ENCODE data around the gene UGT3A1. TPM values are rescaled to one million over a fixed set of nuclear protein-coding genes. Genes with fewer than 3 reads are reported as not detected.

Gene UGT3A1
- total RNA-seq, 3 donors from 2014 or later, result not detected

DNA sequence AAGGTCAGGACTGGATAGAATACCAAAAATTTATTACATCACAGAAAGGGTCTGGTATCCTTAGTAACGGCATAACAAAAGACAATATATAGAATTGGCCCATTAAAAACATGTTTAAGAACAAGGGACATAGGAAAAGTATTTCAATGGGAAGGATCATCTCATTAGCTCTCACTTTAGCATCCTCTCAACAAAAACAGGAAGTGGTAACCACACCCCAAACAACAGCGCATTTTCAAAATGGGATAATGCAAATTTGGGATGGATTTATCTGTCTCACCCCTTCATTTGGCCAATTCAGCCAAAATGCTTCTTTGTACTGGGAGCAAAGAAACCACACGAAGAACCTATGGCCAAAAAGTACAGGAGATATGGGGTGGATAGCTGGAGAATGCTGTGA, 9.8 kb upstream of the UGT3A1 start:
- TF ChIP-seq, protein P1, sequence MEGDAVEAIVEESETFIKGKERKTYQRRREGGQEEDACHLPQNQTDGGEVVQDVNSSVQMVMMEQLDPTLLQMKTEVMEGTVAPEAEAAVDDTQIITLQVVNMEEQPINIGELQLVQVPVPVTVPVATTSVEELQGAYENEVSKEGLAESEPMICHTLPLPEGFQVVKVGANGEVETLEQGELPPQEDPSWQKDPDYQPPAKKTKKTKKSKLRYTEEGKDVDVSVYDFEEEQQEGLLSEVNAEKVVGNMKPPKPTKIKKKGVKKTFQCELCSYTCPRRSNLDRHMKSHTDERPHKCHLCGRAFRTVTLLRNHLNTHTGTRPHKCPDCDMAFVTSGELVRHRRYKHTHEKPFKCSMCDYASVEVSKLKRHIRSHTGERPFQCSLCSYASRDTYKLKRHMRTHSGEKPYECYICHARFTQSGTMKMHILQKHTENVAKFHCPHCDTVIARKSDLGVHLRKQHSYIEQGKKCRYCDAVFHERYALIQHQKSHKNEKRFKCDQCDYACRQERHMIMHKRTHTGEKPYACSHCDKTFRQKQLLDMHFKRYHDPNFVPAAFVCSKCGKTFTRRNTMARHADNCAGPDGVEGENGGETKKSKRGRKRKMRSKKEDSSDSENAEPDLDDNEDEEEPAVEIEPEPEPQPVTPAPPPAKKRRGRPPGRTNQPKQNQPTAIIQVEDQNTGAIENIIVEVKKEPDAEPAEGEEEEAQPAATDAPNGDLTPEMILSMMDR (IDR thresholded peaks at IDR 0.05), result no peak
- no peak overlapping the region for H3K4me3 ChIP-seq
- no peak for DNase-seq
- H3K36me3 ChIP-seq (ENCODE audit: low read depth), result no peaks in the 10 kb centered on the region
- H3K9me3 ChIP-seq, result no peaks in the 10 kb centered on the region
- intact Hi-C loops (cut with DNase I, micrococcal nuclease), result no loop called here
- no peaks in the 10 kb centered on the region for H3K4me1 ChIP-seq (ENCODE audit: low read depth)
- ATAC-seq, result no peak

DNA sequence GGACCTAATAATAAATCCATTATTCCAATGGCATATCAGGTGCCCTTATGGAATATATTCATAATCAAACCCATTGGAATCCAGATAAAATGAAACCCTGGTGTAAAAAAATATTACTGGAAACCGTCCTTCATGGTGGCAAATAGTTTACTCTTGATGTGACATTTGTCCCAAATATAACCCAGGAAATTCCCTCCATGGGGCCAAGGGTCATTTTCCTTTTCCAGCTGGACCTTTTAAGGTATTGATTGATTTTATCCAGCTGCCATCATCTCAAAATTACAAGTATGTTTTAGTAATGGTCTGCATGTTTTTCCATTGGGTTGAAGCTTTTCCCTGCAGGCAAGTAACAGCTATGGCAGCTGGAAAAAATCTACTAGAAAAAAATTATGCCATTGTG, 8.4 kb upstream of the UGT3A1 start:
- TF ChIP-seq, protein P1 (IDR thresholded peaks at IDR 0.05), result no peak
- no peak for ATAC-seq
- Histone ChIP-seq H3K4me1 (ENCODE audit: low read depth) (no peaks in the 10 kb centered on the region), H3K36me3 (ENCODE audit: low read depth) (no peaks in the 10 kb centered on the region), H3K4me3 (no peak overlapping the region), H3K9me3 (no peaks in the 10 kb centered on the region)
- DNase-seq, result no peak
- intact Hi-C loops (cut with DNase I, micrococcal nuclease), result no loop called here

DNA sequence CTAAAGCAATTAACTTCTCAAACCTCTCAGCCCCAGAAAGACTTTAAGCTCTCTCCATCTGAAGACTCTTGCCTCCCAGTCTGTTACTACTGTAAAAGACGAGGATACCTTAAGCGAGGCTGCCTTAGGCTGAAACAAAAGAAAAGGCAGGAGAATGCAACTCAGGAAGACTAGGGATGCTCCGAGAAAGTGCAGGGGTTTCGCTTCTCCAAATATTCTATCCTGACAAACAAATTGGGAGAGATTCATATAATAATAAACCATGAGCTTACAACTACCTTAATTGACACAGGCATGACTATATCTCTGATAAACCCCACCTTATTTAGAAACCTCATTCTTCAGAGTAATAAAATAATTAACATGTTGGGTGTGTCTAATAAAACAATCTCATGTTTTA, 4.9 kb upstream of the UGT3A1 start:
- ATAC-seq (no peak), DNase-seq (no peak)
- Histone ChIP-seq H3K4me1 (ENCODE audit: low read depth) (no peaks in the 10 kb centered on the region), H3K9me3 (no peaks in the 10 kb centered on the region), H3K4me3 (no peak overlapping the region), H3K36me3 (ENCODE audit: low read depth) (no peaks in the 10 kb centered on the region)
- TF ChIP-seq, protein P1 (IDR thresholded peaks at IDR 0.05), result no peak
- intact Hi-C loops (cut with DNase I, micrococcal nuclease), result no loop called here

DNA sequence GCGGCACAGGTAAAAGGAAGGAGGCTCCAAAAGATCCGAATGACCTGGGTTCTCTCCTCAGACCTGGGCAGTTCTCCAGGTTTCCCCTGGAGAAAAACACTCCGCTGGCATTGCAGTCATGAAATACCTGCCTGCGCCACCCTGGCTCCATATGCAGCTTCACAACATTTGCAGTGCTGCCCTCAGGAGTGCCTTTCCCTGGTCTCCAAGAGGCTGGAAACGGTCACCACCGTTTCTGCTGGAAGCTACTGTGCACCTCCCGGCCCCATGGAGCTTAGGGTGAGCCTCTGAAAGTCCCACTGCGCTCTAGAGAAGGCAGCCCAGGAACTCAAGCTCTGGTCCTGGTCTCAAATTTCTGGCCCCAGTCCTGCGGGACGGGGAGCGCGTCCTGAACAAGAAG, 670 bp downstream of the UGT3A1 start:
- intact Hi-C loops (cut with DNase I, micrococcal nuclease), result no loop called here
- H3K4me3 ChIP-seq, result no peak overlapping the region
- no peaks in the 10 kb centered on the region for H3K36me3 ChIP-seq (ENCODE audit: low read depth)

DNA sequence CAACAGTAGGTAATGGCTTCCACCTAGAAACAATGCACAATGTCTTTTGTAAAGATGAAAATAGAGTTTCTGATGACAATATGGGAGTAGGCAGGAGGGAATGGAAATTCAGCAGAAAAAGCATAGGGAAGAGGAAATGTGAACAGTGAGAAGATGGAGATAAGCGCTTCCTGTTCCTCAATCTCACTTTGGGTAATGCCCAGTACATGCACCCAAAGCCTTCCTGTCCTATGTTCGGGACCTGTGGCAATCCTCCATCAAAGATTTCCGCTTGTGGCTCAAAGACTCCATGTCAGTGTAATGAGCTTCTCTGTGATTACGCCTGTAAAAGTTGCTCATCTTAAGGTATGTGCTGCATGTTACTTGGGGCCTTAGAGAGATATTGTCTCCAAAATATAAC, 2.7 kb downstream of the UGT3A1 start:
- TF ChIP-seq, protein P1 (IDR thresholded peaks at IDR 0.05), result no peak

More for the DNA sequence above, 670 bp downstream of the UGT3A1 start:
- no peaks in the 10 kb centered on the region for H3K9me3 ChIP-seq
- DNase-seq, result no peak
- TF ChIP-seq, protein P1 (IDR thresholded peaks at IDR 0.05), result no peak
- H3K4me1 ChIP-seq (ENCODE audit: low read depth), result no peaks in the 10 kb centered on the region
- no peak for ATAC-seq

DNA sequence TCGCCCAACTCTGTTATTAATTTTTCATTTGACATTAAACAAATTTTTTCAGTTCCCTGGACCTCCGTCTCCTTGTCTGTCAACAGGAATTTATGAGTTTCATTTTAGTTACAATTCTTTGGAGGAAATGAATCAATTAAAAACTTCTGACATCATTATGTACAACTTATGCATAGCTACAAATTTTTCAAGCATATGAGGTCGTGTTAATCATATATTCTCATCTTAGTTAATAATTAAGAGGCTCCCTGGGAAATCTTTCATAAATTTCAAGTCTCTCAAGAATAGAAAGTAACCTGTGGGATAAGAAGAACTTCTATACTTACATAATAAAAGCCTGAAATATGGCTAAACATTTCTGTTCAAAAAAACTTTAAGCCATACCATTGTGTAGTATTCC, 3.4 kb downstream of the UGT3A1 start:
- Histone ChIP-seq H3K36me3 (ENCODE audit: low read depth) (no peaks in the 10 kb centered on the region), H3K9me3 (no peaks in the 10 kb centered on the region), H3K4me3 (no peak overlapping the region), H3K4me1 (ENCODE audit: low read depth) (no peaks in the 10 kb centered on the region)
- TF ChIP-seq, protein P1 (IDR thresholded peaks at IDR 0.05), result no peak
- DNase-seq, result no peak
- intact Hi-C loops (cut with DNase I, micrococcal nuclease), result no loop called here
- ATAC-seq, result no peak

More for the DNA sequence above, 2.7 kb downstream of the UGT3A1 start:
- Histone ChIP-seq H3K4me1 (ENCODE audit: low read depth) (no peaks in the 10 kb centered on the region), H3K36me3 (ENCODE audit: low read depth) (no peaks in the 10 kb centered on the region), H3K9me3 (no peaks in the 10 kb centered on the region), H3K4me3 (no peak overlapping the region)
- ATAC-seq (no peak), DNase-seq (no peak)
- intact Hi-C loops (cut with DNase I, micrococcal nuclease), result no loop called here

Data from mucosa of descending colon (tissue), 3 donors.